KOPT-K1 (cell line): ENCODE results near the gene CATSPER3.
"Not testable (repeated sequence)": the region's sequence is repeated elsewhere in the genome, so short reads cannot be mapped to it uniquely, and the experiment has no call there.

ENCODE experiments used
- H3K27ac ChIP-seq: fragments of 200-600 bp; sonication (generic); 2 replicates; pipeline ENCODE4 v1.5.1; 2016; ENCODE audit warnings: antibody characterized with exemption, mild to moderate bottlenecking, low read depth, low read length; ENCODE audit not compliant: poor library complexity, severe bottlenecking
- H3K36me3 ChIP-seq: fragments of 200-600 bp; sonication (generic); 2 replicates; pipeline ENCODE4 v1.5.1; 2017; ENCODE audit warnings: antibody characterized with exemption, mild to moderate bottlenecking, low read length, moderate library complexity; ENCODE audit not compliant: insufficient read depth
- H3K9me3 ChIP-seq: fragments of 200-600 bp; sonication (generic); 2 replicates; pipeline ENCODE4 v1.5.1; 2017; ENCODE audit warnings: antibody characterized with exemption, low read length, mild to moderate bottlenecking; ENCODE audit not compliant: insufficient read depth, poor library complexity, severe bottlenecking

The CATSPER3 gene

GRCh38 chr5:134994560-134995156 lies 27.0 kb downstream of the CATSPER3 start:
- Histone ChIP-seq H3K27ac (no peak overlapping the region), H3K9me3 (no peaks in the 10 kb centered on the region), H3K36me3 (no peaks in the 10 kb centered on the region)

- no peak overlapping the region for H3K27ac ChIP-seq
- H3K36me3 ChIP-seq: no peaks in the 10 kb centered on the region
- no peaks in the 10 kb centered on the region for H3K9me3 ChIP-seq
Measured at GRCh38 chr5:134995850-134996402, 28.2 kb downstream of the CATSPER3 start.

GRCh38 chr5:134997015-134997414 lies 29.3 kb downstream of the CATSPER3 start:
- Histone ChIP-seq H3K27ac (no peak overlapping the region), H3K9me3 (no peaks in the 10 kb centered on the region)

GRCh38 chr5:134998068-134998467 lies 30.4 kb downstream of the CATSPER3 start:
- H3K36me3 ChIP-seq, H3K27ac ChIP-seq, H3K9me3 ChIP-seq: not testable (repeated sequence)

More at GRCh38 chr5:134997015-134997414, 29.3 kb downstream of the CATSPER3 start:
- H3K36me3 ChIP-seq: no peaks in the 10 kb centered on the region

DNA sequence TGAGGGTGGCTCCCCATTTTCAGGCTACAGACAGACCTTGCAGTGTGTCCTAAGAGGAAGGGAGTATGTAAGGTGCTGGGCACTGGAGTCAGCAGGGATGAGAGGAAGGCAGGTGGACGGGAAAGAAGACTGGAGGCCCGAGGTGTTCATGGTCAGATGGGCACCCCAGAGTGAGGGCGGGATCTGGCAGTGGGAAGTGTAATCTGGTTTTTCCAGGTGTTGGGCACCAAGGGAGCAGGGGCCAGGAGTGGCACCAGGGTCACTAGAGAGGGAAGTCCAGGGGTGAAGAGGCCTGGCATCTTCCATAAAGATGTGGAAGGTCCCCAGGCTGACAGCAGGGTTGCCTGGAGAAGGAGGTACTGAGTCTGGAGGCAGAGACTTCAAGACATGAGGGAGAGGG lies 36.7 kb downstream of the CATSPER3 start:
- H3K9me3 ChIP-seq: no peaks in the 10 kb centered on the region
- no peaks in the 10 kb centered on the region for H3K36me3 ChIP-seq
- H3K27ac ChIP-seq: no peak overlapping the region

DNA sequence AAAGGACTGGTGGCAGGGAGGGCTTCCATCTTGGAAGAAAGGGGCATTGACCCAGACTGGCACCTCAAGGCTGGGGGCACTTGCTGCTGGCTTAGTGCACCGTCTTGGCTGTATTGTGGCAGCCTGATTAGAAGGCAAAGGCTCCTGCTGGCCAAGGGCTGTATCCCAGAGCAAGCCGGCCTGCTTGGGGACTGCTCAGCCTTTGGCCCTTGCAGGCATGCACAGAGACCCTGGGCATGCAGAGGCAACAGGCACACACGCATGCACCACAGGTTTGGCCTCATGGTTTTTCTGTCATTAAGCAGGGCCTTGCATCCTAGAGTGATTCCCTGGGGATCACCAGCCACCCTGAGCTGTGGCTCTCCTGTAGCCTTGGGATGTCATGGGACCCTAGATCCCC lies 37.4 kb downstream of the CATSPER3 start:
- no peaks in the 10 kb centered on the region for H3K36me3 ChIP-seq

DNA sequence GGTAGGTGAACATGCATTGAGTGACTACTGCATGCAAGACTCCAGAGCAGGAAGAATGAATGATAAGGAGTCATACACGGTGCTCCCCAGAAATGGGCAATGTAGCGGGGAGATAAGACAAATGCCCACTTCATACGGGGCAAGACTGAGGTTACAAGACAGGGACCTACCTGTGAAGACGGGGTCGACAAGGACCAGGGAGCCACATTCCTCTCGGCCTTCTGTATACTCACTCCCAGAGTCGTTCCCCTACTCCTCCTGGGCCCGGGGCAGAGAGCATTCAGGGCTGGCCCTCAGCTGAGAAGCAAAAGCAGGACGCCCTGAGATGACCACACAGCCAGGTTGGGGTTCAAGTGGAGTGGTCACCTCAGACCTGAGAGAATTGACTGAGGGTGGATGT lies 39.6 kb downstream of the CATSPER3 start:
- H3K36me3 ChIP-seq: no peaks in the 10 kb centered on the region
- H3K9me3 ChIP-seq: no peaks in the 10 kb centered on the region
- no peak overlapping the region for H3K27ac ChIP-seq

More for the DNA sequence above, 37.4 kb downstream of the CATSPER3 start:
- H3K27ac ChIP-seq: no peak overlapping the region
- no peaks in the 10 kb centered on the region for H3K9me3 ChIP-seq

DNA sequence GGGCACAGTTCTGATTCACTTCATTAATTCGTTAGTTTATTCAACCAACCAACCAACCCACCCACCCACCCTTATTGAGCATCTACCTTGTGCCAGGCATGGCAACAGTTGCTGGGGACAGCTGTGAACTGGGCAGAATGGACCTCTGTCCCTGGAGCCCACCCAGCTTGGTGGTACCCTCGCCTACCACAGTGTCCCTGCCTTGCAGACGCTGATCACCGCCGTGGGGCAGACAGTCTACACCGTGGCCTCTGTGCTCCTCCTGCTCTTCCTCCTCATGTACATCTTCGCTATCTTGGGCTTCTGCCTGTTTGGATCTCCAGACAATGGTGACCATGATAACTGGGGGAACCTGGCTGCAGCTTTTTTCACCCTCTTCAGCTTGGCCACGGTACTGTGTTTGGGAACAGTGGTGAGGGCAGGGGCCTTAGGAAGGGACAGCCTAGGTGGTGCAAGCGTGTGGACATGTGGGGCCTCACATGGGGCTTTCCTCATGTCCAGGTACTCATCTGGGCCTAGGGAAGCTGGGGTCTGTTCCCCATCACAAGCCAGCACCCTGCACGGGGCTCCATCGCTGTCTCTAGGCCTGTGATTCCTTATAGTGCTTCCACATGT lies 40.1 kb downstream of the CATSPER3 start:
- Histone ChIP-seq H3K9me3 (no peaks in the 10 kb centered on the region), H3K27ac (no peak overlapping the region), H3K36me3 (no peaks in the 10 kb centered on the region)

DNA sequence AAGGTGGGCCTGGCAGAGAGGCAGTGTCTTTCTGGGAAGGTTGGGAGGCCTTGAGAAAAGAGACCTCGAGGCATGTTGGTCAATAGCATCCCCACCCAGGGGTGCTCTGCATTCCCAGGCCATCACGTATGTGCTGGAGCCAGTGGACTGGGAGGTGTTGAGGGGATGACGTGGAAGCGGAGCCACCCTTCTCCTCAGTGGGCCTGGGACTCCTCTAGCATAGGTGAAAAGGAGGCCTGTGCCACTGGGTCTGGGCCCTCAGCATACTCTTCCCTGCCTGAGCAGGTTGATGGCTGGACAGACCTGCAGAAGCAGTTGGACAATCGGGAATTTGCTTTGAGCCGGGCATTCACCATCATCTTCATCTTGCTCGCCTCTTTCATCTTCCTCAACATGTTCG lies 40.8 kb downstream of the CATSPER3 start:
- no peaks in the 10 kb centered on the region for H3K9me3 ChIP-seq
- H3K36me3 ChIP-seq: no peaks in the 10 kb centered on the region
- H3K27ac ChIP-seq: no peak overlapping the region

GRCh38 chr5:135008981-135009735 lies 41.5 kb downstream of the CATSPER3 start:
- Histone ChIP-seq H3K27ac (no peak overlapping the region), H3K9me3 (no peaks in the 10 kb centered on the region), H3K36me3 (no peaks in the 10 kb centered on the region)

DNA sequence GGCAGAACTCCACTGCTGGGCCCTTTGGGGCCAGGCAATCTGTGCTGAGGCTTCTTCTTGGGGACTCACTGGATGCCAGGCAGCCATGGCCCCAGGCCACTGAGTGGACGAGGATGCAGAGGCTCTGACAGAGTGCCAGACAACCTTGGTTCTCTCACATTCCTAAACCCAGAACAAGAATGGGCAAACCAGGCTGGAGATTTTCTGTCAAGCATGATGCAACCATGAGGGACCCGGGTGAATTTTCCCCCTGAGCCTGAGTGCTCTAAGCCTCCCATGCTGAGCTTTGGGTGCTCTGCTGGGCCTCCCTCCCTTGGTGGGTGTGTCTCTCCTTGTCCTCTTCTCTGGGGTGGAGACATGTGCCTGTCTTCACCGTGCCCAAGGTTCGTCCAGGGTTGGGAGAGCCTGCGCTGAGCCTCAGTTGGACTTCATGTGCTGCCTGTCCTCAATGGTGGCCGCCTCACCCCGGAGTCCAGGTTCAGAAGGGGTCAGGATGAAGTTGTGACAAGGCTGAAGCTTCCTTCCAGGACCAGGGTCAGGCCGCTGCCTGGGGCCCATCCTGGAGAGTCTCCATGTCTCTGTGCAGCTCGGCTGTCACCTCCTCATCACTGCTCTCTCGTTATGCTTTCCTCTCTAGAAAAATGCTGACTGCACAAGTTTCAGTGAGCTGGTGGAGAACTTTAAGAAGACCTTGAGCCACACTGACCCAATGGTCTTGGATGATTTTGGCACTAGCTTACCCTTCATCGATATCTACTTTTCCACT lies 42.2 kb downstream of the CATSPER3 start:
- Histone ChIP-seq H3K36me3 (no peaks in the 10 kb centered on the region), H3K9me3 (no peaks in the 10 kb centered on the region), H3K27ac (no peak overlapping the region)

- Histone ChIP-seq H3K27ac (no peak overlapping the region), H3K36me3 (no peaks in the 10 kb centered on the region), H3K9me3 (no peaks in the 10 kb centered on the region)
Measured at GRCh38 chr5:135010502-135011354, 43.0 kb downstream of the CATSPER3 start.

DNA sequence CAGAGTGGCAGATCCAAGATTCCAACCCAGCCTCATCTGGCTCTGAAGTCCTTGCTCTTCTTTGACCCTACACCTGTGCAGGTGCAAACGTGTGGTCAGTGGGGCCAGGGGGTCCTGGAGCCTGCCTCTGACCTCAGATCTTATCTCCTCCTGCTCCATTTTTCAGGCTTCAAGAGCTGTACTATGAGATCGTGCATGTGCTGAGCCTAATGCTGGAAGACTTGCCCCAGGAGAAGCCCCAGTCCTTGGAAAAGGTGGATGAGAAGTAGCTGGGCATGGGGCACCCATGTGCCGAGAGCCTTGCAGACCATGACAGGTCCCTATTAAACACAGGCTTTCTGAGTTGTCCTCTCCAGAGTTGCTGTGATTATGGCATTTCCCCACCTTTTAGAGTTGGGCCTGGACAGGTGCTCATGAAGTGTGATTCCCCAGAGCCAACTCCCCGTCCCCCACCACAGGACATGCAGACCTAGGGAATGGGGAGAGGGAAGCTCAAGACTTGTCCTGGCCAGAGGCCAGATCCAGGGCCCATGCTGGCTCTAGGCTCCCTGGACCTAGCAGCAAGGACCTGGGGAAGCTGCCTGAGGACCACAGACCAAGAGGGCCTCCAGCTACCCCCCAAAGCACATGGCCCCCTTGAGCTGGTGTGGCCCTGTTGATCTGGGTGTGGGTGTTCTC lies 43.8 kb downstream of the CATSPER3 start:
- no peaks in the 10 kb centered on the region for H3K9me3 ChIP-seq
- no peak overlapping the region for H3K27ac ChIP-seq
- H3K36me3 ChIP-seq: no peaks in the 10 kb centered on the region
